ENCODE measurements around the gene ANKRD33B. TPM values are rescaled to one million over a fixed set of nuclear protein-coding genes. Genes with fewer than 3 reads are reported as not detected.

Gene ANKRD33B
- polyA plus RNA-seq, 3 donors, result 0.05 TPM; not detected in 2

DNA sequence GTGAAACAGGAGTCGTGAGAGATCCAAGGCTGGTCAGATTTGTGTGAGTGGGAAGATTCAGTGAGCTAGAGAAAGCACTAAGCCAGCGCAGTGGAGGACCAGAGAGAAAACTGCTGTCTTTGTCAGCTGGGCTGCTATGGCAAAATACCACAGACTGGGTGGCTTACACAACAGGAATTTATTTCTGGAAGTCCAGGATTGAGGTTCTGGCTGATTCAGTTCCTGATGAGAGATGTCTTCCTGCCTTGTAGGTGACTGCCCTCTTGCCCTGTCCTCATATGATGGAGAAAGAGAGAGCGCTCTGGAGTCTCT is 24.2 kb upstream of the ANKRD33B start:
- Mint-ChIP-seq H3K36me3 (peaks cover 0 to 3% of the 10 kb centered on the region in 2 donors), H3K4me3 (peak overlapping the region in 1 of 2 donors; percentile 74), H3K27me3 (ENCODE audit: low read depth in 3 of 3) (no peaks in the 10 kb centered on the region), H3K4me1 (peaks cover 64% of the 10 kb centered on the region), H3K27ac (no peak overlapping the region), H3K9me3 (peaks cover 0 to 5% (median 0%) of the 10 kb centered on the region in 7 donors)
- H3K79me2 ChIP-seq (ENCODE audit: insufficient read depth, low read length), result no peaks in the 10 kb centered on the region
- no peak overlapping the region for H3K9ac ChIP-seq (ENCODE audit: insufficient read depth, low read length, poor library complexity, severe bottlenecking)
- peaks cover 53 to 58% of the 10 kb centered on the region in 2 donors for H3K4me1 ChIP-seq (ENCODE audit: control insufficient read depth in 1 of 2, insufficient read depth in 2 of 2, low read length in 2 of 2)
- no peaks in the 10 kb centered on the region for H3K36me3 ChIP-seq (replicated peaks in 1 of 2; ENCODE audit: control insufficient read depth in 1 of 2, insufficient read depth in 2 of 2, low read length in 2 of 2)
- TF ChIP-seq, protein P1, sequence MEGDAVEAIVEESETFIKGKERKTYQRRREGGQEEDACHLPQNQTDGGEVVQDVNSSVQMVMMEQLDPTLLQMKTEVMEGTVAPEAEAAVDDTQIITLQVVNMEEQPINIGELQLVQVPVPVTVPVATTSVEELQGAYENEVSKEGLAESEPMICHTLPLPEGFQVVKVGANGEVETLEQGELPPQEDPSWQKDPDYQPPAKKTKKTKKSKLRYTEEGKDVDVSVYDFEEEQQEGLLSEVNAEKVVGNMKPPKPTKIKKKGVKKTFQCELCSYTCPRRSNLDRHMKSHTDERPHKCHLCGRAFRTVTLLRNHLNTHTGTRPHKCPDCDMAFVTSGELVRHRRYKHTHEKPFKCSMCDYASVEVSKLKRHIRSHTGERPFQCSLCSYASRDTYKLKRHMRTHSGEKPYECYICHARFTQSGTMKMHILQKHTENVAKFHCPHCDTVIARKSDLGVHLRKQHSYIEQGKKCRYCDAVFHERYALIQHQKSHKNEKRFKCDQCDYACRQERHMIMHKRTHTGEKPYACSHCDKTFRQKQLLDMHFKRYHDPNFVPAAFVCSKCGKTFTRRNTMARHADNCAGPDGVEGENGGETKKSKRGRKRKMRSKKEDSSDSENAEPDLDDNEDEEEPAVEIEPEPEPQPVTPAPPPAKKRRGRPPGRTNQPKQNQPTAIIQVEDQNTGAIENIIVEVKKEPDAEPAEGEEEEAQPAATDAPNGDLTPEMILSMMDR (IDR thresholded peaks at IDR 0.05), result no peak
- H2AFZ ChIP-seq (ENCODE audit: insufficient read depth, low read depth, low read length, poor library complexity, severe bottlenecking), result peak overlapping the region; percentile 60
- peak in 2 of 3 donors; percentile 13 to 17 for DNase-seq
- peak overlapping the region; percentile 6 for H3K4me2 ChIP-seq (replicated peaks; ENCODE audit: extremely low read depth, low read length, poor library complexity, severe bottlenecking)
- H3K27me3 ChIP-seq (ENCODE audit: control insufficient read depth in 2 of 2, insufficient read depth in 2 of 2, low read length in 2 of 2), result no peaks in the 10 kb centered on the region
- no peak overlapping the region for H3K27ac ChIP-seq (ENCODE audit: low read depth in 1 of 2, low read length in 2 of 2)
- intact Hi-C loops (cut with micrococcal nuclease), result no loop called here
- no peaks in the 10 kb centered on the region for H3K9me3 ChIP-seq (replicated peaks in 1 of 2; ENCODE audit: control insufficient read depth in 1 of 2, insufficient read depth in 1 of 2, low read length in 2 of 2)
- H4K20me1 ChIP-seq (ENCODE audit: insufficient read depth, low read length), result no peaks in the 10 kb centered on the region
- 28% methylated on average over 2 of the region's 3 CpGs for WGBS (ENCODE audit: insufficient coverage)
- peak overlapping the region in 1 of 3 experiments; percentile 14 for H3K4me3 ChIP-seq (replicated peaks in 1 of 3; ENCODE audit: low read depth in 2 of 3, low read length in 3 of 3)

DNA sequence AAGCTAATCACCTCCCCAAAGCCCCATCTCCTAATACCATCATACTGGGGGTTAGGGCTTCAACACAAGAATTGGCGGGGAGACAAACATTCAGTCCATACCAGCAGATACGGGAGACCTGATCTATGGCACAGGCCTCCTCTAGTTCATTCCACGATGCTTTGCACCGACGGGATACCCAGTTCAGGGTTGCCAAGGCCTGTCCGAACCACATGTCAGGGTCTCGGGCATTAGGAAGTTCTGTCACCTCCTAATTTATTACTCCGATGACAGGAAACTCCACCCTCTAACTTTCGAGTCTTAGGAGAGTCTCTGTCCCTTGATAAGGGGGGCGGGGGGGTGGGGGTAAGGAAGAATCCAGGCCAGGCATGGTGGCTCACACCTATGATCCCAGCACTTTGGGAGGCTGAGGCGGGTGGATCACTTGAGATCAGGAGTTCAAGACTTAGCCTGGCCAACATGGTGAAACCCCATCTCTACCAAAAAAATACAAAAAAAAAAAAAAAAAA is 23.8 kb upstream of the ANKRD33B start:
- Histone ChIP-seq H3K4me1 (ENCODE audit: control insufficient read depth in 1 of 2, insufficient read depth in 2 of 2, low read length in 2 of 2) (peaks cover 53 to 58% of the 10 kb centered on the region in 2 donors), H3K4me3 (replicated peaks in 1 of 3; ENCODE audit: low read depth in 2 of 3, low read length in 3 of 3) (no peak overlapping the region), H3K36me3 (replicated peaks in 1 of 2; ENCODE audit: control insufficient read depth in 1 of 2, insufficient read depth in 2 of 2, low read length in 2 of 2) (no peaks in the 10 kb centered on the region), H3K4me2 (replicated peaks; ENCODE audit: extremely low read depth, low read length, poor library complexity, severe bottlenecking) (no peak overlapping the region), H2AFZ (ENCODE audit: insufficient read depth, low read depth, low read length, poor library complexity, severe bottlenecking) (peak overlapping the region; percentile 60), H3K9ac (ENCODE audit: insufficient read depth, low read length, poor library complexity, severe bottlenecking) (no peak overlapping the region), H3K9me3 (replicated peaks in 1 of 2; ENCODE audit: control insufficient read depth in 1 of 2, insufficient read depth in 1 of 2, low read length in 2 of 2) (no peaks in the 10 kb centered on the region), H3K79me2 (ENCODE audit: insufficient read depth, low read length) (no peaks in the 10 kb centered on the region), H3K27me3 (ENCODE audit: control insufficient read depth in 2 of 2, insufficient read depth in 2 of 2, low read length in 2 of 2) (no peaks in the 10 kb centered on the region), H3K27ac (ENCODE audit: low read depth in 1 of 2, low read length in 2 of 2) (no peak overlapping the region), H4K20me1 (ENCODE audit: insufficient read depth, low read length) (no peaks in the 10 kb centered on the region)
- Mint-ChIP-seq H3K4me1 (peaks cover 66% of the 10 kb centered on the region), H3K27me3 (ENCODE audit: low read depth in 3 of 3) (peaks cover 0 to 4% (median 0%) of the 10 kb centered on the region in 3 donors), H3K9me3 (peaks cover 0 to 5% (median 0%) of the 10 kb centered on the region in 7 donors), H3K36me3 (peaks cover 0 to 3% of the 10 kb centered on the region in 2 donors), H3K4me3 (no peak overlapping the region), H3K27ac (no peak overlapping the region)
- intact Hi-C loops (cut with micrococcal nuclease), result no loop called here
- TF ChIP-seq, protein P1 (IDR thresholded peaks at IDR 0.05), result no peak
- no peak for DNase-seq
- 100% methylated on average over 2 of the region's 11 CpGs for WGBS (ENCODE audit: insufficient coverage)

All from CD14-positive monocyte (primary cell).